Measurements from ENCODE around the gene EIF2S2.
A peak's percentile ranks its signal among the peaks of the same experiment; 100 is the strongest.

EIF2S2 gene

DNA sequence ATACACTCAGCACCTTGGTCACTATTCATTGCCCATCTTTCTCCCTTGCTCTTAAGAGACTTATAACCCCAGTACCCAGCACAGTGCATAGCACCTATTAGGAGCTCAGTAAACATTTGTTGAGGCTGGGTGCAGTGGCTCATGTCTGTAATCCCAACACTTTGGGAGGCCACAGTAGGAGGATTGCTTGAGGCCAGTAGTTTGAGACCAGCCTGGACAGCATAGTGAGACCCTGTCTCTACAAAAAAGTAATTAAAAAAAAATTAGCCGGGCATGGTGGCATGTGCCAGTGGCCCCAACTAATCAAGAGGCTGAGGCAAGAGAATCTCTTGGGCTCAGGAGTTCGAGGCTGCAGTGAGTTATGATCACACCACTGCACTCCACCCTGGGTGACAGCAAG, 8.2 kb upstream of the EIF2S2 start:
- no peak for DNase-seq

DNA sequence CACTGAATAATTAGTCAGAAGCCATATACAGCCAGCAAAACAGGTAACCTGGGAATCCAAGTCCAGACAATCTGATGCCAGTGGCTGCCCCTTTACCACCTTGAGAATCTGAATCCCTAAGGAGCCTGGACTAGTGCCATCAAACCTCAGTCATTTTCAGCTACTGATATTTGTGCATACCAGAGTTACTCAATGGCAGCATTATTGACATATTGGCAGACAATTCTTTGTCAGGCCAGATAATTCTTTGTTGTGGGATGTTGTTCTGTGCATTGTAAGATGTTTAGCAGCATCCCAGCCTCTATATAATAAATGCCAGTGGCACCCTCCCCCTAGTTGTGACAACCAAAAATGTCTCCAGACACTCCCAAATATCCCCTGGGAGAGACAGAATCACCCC, 3.2 kb upstream of the EIF2S2 start:
- DNase-seq = no peak

DNA sequence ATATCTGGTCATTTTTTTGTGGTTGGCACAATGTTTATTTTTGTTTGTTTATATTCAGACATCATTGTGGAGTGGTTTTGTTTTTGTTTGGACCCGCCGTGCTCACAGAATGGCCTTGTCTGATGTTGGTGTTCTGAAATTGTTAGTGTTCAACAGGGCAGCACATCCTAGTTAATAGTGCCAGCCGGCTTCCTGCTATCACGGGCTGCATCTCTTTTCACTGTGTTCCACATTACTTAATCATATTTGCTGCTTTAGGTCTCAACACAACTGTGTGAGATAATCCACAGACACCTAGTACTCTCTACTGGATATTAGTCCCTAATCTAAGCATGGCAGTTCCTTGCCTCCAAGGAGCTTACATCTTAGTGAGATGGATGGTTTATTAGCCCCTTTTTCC, 2.8 kb upstream of the EIF2S2 start:
- no peak for DNase-seq

DNA sequence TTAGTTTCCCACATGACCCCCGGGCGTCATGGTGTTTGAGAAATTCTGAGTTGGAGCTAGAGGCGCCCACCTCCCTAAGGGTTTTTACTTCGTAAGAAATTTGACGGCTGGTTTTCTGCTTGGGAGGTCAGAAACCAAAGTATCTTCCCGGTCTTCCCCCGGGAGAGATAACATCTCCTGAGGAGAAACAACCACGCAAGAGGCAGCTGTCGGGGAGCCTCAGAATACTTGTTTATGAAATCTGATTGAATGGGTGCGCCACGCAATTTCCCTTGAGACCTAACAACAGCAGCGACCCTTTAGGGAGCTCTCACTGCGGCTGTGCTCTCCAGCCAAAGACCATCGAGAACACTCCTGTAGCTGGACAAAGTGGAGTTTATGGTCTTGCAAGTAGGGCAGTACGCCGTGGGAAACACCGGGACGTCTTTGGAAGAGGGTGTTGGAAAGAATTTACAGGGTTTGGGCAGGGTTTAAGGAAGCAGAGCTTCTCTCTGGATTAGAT, 608 bp upstream of the EIF2S2 start:
- no peak for DNase-seq

DNA sequence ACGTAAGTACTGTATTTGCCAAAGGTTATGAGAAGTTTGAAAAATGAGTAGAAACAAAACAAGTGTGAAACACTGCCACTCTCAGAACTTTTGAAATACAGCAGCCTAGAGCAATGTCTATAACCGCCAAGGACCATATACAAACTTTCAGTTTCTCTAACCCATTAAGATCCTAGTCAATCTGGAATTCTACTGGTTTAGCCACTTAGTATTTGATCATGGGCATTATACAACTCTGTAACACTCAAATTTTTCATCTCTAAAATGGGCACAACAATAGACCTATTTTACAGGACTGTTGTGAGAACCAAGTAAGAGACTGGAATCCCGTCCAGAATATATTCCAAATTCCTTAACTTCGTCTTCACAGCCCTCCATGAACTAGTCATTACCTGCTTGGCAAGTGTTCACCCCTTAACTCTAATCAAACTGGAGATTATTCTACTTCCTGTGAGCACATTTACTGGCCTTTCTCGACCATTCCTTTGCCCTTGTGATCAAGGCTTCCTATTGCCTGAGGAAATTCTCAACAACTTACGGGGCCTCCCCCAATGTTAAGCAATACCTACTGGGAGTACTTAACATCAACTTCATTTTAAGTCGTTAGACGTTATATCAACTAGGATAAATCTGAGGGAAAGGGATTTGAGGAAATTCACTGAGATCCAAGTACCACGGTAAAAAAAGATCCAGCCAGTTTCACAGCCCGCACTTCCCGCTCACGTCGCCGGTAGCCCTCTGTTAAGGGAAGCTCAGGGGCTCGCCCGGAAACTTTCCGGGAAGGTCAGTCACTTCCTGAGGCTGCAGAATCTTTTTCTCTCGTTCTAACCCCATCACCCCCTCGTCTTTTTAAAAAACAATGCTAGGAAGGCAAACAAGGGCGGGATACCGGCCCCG, 1.1 kb downstream of the EIF2S2 start:
- peak; percentile 38 for DNase-seq

DNA sequence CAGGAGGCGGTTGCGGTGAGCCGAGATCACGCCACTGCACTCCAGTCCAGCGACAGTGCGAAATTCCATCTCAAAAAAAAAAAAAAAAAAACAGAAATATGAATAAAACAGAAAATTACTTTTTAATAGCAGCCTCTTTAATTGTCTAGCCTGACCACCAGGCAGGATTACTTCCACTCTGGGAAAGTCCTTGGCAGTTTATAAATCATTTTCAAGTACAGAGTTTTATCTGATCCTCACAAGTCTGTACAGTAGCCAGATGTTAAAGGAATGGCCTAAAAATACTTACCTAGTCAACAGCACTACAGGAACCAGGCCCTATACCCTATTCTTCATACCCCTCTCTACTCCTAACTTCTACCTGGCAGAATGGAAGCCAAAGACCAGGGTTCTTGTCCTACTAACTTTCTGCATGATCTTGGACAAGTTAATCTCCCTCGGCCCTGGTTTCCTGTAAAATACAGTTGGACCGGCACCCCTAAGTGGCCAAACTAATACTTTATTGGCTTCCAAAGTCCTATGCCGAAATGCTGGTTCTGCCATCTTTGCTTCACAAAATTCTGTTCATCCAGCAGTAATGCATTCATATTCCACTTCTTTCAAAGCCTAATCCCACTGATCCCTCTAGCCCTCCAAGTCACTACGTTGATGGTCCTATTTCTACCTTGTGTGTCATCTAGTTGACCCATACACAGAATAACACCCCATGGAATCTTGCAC, 1.9 kb downstream of the EIF2S2 start:
- no peak for DNase-seq

DNA sequence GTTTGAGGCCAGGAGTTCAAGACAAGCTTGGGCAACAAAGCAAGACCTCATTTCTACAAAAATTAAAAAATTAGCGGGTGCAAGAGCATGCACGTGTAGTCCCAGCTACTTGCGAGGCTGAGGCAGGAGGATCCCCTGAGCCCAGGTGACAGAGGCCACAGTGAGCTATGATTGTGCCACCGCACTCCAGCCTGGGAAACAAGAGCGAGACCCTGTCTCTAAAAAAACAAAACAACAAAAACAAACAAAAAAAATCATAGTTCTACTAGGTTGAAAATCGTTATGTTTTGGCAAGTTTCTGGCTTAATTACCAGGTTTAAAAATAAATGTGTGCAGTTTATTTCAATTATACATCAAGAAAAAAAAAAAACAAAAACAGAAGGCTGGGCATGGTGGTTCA, 2.6 kb downstream of the EIF2S2 start:
- no peak for DNase-seq

GRCh38 chr20:34108616-34109174, 3.3 kb downstream of the EIF2S2 start:
- DNase-seq = no peak

- DNase-seq = no peak
These were observed 5.9 kb downstream of the EIF2S2 start for GRCh38 chr20:34105978-34106675.

DNA sequence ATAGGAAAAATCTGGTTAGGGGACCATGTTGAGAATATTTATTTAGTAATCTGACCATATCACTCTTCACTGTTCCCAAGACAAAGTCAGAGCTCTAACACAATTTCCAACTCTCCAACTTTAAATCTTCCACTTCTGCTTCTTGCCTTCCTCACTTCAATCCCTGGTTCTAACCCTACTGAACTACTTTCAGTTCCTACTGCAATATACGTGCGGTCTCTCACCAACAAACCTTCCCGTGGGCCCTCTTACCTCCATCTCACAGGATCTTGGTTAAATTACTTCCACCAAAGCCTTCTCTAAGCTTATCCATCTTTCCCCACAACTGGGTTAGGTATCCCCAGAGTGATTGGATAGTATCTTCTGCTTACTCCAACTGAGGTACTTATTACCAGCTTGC, 8.0 kb downstream of the EIF2S2 start:
- DNase-seq = no peak

GRCh38 chr20:34102342-34102741, 9.7 kb downstream of the EIF2S2 start:
- no peak for DNase-seq

DNA sequence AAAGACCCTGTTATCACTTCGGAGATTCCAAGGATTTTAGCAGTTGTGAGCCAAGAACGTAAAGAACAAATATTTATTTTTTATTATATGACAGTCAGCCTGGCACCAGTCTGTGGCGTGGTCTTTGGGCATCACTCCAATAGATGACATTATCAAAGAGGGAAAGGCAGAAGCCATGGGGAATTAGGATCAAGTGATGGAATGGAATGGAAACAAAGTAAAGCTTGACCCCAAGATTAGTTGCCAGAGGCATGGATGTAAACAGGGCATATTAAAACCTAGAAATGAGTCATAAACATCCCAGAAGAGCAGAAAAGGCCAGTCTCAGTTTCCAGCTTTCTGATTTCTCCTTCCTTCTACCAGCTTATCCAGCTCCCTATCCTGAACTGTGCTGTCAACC, 11.5 kb downstream of the EIF2S2 start:
- DNase-seq = no peak

- no peak for DNase-seq
These were observed 12.4 kb downstream of the EIF2S2 start for GRCh38 chr20:34099675-34100074.

- DNase-seq = no peak
These were observed 13.5 kb downstream of the EIF2S2 start for GRCh38 chr20:34098570-34098969.

GRCh38 chr20:34096699-34097444, 15.2 kb downstream of the EIF2S2 start:
- DNase-seq = no peak

DNA sequence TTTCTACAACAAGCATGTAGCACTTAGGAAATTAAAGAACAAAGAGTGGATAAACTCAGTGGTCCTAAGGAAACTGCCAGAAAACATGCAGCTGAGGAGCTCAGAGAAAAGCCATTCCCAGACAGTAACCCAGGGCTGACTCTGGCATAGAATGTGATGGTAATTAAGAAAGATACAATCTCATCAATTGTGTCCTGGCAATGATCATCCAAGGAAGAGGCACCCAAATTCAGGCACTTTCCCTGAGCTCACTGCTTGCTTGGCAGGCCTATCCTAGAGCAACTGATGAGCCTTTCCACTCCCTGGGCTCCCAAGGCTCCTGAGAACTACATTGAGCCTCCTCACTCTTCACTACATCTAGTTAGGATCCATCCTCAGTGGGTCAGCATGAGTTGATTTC, 16.2 kb downstream of the EIF2S2 start:
- DNase-seq = no peak

- DNase-seq = no peak
These were observed 18.1 kb downstream of the EIF2S2 start for GRCh38 chr20:34093895-34094294.

DNA sequence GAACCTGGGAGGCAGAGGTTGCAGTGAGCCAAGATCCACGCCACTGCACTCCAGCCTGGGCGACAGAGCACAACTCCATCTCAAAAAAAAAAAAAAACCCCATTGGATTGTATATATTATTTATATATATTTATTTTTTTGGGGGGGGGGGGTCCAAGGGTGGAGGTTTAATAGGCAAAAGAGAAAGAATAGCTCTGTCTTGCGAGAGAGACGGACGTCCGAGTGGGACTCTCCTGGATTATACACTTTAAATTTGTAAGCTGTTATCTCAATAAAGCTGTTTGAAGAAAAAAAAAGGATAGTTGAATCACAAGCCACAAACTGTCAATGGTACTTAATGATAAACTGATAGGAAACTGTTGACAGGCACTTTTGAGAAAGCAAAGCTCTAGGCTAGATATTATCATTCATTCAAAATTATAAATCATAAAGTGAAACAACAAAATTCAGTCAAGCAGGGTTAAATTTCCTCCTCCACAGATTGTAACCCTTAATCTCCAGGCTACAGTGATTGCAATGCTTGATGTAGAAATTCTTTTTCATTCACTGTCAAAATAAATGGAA, 20.3 kb downstream of the EIF2S2 start:
- no peak for DNase-seq

DNA sequence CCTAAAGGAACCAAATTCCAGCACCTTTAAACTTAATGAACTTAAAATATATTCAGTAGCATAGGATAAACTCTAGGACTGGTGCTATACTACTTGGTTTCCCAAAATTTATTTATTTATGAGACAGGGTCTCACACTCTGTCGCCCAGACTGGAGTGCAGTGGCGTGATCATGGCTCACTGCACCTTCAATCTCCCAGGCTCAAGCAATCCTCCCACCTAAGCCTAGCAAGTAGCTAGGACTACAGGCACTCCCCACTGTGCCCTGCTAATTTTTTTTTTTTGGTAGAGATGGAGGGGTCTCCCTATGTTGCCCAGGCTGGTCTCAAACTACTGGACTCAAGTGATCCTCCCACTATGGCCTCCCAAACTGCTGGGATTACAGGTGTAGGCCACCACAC, 21.4 kb downstream of the EIF2S2 start:
- DNase-seq = no peak

DNA sequence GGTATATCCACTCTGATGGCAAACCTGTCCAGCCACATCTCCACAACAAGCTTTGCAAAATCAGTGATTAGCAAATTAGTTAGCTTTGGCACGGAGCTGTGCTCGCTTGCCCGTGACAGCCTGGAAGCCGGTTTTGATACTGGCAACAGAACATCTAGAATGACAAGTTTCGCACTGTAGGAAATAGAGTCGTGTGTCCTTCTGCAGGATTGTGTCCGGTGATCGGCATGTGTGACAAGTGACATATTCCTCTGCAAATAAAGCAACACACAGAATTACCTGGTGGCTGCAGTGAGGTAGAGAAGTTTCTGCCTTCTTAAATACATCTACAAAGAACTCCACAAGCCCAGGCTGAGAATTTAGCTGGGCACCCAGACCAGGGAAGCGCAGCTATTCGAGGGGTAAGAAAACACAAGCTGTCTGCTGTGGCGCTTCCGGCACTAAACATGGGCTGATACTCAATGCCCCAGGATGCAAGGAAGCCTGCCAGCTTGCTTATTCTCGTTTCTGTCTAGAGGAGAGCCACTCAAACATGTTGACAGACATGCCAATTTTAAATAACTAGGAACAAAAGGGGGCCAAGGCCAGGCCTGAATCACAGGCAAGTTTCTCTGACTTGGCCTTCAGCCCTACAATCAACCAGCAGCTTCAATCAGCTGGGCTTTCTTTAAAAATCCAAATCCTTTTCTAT, 22.2 kb downstream of the EIF2S2 start:
- no peak for DNase-seq

- DNase-seq = no peak
These were observed 22.9 kb downstream of the EIF2S2 start for GRCh38 chr20:34089175-34089479.
